GM21825 (cell line): ENCODE data around the gene ARAP1.

ENCODE experiments used
- ATAC-seq: cut with Tn5 transposase; IDR thresholded peaks from one replicate; pipeline ENCODE4 v1.9.1; 2021; ENCODE audit warnings: mild to moderate bottlenecking, moderate library complexity; ENCODE audit not compliant: unreplicated experiment

Gene ARAP1

DNA sequence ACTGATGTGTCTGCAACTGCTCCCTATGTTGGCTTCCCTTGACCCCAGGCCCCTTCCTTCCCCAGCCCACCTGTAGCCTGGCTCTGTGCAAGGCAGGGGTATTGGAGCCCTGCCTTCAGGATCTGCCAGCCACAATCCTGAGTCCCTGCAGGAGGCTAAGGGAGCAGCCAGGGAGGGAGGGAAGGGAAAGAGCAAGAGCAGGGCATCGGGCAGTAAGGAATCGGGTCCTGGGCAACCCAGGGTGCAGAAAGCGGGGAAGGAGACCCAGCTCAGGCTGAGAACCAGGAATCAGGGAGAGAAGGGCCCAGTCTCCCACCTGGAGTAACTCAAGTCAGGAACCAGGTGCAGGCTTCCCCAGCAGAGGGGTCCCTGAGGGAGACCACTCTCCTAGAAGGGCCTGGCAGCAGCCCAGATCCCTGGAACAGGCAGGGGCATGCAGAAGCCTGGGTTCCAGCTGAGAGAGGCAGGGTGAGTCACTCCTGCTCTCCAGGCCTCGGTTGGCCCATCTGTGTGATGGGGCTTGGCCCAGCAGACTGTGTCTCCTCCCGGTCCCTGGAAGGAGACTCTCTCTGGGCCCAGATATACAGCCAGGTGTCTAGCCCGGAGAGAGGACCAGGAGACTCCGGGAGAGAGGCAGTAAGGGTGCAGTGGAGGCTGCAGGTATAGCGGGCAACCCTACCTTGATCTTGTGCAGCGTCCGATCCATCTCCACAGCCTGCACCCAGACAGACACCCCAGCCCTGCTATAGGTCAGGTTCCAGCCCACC is 28.3 kb upstream of the ARAP1 start:
- ATAC-seq = no peak

DNA sequence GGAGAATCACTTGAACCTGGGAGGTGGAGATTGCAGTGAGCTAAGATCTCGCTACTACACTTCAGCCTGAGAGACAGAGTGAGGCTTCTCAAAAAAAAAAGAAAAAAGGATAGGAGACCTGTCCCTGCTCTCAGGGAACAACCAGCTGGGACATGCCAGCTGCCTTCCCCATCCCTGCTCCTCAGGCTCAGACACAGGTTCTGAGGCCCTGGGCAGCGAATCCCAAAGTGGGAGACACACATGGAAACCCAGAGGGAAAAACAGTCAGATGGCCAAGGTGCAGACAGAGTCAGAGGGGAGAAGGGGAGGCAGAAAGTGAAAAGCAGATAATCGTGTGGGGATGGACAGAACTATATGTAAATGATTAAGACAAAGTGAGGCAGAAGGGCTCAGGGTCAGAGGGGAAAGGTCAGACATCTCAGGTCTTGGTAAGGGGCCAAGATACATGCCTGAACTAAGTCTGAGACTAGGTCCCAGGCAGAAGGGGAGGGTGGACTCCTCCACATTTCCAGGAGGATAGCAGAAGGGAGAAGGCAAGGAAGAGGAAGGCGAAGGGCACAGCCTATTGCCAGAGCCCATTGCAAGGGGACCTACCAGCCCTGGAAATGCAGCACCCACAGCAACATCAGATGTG is 27.4 kb upstream of the ARAP1 start:
- no peak for ATAC-seq

DNA sequence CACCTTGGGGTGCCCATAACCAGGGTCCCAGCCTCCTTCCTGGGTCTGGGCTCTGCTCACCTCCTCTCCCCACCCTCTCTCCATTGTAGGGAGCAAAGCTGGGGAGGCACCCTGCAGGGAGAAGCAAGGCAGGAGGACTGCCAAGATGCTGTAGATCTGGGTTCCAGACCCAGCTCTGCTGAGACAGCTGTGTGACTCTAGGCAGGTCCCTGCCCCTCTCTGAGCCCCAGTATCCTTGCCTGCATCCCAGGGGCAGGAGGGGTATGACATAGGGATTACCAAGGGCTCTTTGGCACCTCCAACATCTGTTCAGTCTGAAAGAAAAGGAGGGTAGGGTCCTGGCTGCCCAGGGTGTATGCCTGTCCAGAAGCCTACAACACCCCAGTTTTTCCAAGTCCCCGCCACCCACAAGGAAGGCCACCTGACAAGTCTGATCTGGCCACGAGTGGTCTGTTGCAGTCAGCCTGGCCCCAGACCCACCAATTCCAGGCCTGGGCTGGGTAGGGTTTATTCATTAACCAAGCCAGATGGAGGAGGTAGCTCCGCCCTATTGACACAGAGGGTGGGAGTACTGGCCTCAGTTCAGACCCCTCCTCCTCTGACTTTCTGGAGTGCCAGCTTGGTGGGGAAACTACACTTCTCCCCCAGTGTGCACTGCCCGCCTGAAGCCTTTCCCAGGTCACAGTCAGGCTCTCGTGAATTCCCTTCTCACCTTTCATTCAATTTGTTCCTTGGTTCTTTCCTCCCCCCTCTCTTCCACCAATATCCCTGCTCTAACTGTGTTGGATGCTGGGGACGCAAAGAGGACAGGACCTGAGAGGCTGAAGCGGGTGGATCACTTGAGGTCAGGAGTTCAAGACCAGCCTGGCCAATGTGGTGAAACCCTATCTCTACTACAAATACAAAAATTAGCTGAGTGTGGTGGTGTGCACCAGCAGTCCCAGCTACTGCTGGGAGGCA is 26.6 kb upstream of the ARAP1 start:
- no peak for ATAC-seq

DNA sequence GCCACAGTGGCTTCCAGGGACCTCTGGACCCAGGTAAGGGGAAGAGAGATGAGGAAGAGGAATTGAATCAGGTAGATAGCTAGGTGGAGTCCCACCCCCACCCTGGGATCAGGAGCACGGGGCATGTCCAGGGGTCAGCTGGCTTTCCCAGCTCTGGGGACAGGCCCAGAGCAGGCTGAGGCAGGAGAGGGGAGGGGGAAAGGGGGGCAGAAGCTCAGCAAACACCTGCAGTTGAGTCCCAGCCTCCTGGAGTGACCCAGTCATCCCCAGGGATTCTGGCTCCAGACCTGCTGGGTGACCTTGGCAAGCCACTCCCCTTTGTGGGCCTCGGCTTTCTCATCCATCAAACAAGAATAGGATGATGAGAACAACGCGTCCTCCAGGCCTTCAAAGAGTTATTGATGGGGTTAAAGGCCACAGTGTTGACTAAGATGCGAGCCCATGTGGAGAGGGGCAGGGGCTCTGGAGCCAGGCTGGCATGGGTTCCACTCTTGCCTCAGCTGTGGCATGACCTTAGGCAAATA is 25.6 kb upstream of the ARAP1 start:
- ATAC-seq = no peak

DNA sequence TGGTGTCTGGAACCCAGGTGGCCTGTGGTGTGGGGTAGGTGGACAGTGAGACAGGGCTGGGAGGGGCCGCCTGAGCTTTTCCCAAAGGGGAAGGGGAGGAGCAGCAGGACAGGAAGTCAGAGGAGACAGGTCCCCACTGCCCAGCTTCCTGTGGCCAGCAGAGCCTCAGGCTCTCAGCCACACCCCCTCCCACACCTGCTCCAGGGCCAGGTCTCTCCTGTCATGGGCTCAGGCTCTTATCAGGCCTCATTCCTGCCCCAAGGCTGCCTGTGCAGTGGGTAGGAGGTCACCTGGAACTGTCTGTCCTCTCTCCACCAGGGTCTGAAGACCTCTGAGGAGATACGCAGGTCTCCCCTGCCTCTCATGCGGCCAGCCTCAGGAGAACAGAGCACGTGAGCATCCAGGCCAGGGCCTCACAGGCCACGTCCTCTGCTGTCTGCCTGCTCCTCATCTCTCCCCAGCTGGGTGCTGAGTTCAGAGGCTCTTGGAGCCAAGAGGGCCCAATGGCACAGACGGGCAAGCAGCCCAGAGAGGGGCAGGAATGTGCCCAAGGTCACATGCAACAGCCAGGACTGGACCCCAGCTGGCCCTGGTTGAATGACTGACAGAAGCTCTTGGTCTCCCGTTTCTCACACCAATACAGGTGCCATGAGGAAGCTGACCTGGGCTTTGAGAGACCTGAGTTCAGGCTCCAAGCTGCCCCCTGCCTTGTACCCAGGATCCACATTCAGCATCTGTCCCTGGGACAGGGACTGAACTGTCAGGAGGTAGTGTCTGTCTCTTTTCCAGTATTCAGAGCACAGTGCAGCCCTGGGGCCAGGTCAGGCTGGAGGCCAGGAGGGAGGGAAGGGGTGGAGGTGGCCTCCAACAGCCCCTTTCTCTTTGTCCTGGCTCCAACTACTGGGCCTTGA is 24.9 kb upstream of the ARAP1 start:
- no peak for ATAC-seq

DNA sequence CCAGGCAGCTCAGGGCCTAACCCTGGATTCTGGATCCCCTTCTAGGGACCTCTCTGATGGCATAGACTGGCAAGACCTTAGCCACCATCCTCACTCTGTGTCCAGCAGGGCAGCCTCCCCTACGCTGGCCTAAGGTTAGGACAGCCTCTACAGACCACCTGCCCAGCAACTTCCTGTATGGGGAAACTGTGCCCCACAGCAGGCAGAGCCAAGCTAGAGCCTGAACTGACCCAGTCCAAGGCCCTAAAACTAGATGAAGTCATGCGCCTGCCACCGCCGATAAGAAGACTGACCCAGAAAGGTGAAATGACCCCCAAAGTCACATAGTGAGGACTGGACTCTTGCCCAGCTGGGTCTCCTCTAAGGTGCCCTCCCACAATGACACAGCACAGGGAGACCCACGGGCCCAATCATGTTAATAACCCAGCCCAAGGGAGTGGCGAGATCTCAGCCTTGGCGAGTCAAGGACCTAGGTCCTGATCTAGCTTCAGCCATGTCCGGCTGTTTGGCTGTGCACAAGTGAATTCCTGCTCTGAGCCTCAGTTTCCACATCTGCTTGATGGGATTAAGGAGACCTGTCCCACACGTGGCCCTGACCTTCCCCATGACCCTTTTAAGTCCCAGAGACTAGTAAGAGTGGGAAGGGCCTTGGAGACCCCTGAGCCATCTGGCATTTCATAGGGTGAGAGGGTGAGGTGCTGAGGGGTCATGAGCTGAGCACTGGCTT is 24.1 kb upstream of the ARAP1 start:
- ATAC-seq = no peak

DNA sequence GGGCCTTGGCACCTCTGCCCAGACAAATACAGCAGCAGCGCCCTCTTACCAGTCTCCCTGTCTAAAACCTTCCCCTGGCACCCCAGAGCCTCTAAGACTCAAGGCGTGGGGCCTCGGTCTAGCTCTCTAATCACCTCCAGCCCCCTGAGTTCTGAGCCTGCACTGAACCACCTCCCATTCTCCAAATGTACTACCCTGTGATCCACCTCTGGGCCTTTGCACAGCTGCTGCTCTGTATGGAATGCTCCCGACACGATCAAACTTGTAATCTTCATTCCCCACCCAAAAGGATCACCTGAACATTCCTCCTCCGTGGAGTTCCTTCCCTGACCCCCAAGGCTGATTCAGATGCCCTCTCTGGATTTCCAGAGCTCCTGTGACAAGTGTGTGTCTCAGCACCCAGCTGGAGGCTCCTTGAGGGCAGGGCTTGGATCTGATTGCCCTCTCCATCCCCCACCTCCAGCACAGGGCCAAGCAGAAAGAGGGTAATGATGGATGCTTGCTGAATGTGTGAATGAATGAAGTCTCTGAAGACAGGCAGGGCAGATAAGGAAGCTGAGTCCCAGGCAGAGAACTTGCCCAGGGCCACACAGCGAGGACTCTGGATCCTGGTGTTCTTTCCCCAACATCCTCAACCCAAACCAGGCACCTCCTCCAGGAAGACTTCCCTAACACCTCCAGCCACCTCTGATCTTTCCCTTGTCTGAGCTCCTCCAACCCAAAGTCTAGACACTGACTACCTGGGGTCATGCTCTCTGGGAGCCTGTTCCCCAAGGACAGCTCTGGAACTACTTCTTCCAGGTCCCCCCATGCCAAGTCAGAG is 23.3 kb upstream of the ARAP1 start:
- no peak for ATAC-seq

DNA sequence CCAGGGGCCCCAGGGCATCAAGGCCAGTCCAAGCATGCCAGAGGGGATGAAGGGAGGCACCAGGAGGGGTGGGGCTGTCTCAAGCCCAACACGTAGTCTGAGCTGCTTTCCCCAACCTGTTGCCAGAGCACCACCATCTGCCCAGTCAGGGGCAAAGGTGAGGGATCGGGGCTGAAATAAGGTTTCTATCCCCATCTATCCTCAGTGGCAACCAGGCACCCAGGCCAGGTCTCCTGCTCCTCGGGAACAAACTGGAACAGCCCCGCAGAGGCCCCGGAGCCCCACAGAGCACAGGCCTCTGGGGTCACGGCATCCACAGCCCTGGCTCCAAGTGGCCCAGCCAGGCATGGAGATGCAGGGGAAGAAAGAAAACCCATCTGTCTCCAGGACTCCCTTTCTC is 22.3 kb upstream of the ARAP1 start:
- ATAC-seq = no peak

DNA sequence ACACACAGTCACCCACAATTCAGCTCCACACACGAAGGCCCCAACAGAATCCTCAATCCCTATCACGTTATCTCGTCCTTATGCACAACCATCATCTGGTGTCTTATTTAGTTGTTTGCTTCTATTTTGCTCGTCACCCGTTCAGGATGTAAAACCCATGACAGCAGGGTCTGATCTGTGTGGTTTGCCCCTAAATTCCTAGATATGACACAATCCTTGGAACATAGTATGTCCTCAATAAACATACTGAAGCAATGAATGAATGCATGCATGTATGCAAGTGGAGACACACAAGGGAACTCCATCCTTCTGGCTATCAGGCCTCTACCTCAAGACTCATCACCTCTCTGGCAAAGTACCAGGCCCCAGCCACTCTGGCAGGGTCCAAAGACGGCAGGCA is 21.5 kb upstream of the ARAP1 start:
- ATAC-seq = no peak

DNA sequence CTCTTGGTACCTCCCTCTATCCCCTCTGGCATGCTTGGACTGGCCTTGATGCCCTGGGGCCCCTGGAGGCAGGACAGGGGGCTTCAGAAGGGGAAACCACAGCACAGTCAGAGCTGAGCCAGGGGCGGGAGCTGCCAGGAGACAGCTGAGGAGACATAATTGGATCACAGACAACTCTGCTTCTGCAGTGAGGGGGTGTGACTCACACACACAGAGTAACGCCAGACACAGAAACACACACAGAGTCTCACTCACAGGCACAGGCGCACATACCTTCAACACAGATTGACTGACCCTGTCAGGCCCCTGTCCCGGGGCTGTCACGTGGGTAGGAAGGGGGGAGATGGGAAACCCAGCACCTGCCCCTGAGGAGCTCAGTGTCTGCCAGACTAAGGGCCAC is 21.1 kb upstream of the ARAP1 start:
- no peak for ATAC-seq

DNA sequence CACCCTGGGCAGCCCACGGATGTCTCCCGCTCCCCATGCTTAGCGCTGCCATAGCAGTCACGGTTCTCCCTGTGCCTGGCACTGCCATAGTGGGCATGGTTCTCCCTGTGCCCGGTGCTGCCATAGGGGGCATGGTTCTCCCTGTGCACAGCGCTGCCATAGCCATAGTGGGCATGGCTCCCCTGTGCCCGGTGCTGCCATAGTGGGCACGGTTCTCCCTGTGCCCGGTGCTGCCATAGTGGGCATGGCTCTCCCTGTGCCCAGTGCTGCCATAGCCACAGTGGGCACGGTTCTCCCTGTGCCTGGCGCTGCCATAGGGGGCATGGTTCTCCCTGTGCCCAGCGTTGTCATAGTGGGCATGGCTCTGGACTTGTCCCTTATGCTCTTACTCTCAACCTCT is 19.9 kb upstream of the ARAP1 start:
- no peak for ATAC-seq

DNA sequence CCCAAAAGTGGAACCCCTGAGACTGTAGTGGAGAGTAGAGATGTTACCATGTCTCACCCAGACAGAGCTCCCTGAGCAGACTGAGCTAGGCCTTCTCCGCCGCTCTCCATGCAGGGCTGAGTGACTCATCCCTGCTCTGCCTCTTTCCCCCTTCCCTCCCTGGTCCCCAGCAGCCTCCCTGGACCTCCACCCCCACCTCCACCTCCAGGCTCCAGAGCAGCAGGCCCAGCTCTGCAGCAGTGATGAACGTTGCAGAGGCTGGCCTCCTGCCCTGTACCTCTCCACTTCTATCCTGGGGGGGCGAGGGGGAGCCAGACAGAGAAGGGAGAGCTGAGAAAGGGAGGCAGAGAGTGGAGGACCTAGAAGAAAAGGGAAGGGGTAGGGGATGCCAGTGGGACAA is 19.3 kb upstream of the ARAP1 start:
- ATAC-seq = no peak

DNA sequence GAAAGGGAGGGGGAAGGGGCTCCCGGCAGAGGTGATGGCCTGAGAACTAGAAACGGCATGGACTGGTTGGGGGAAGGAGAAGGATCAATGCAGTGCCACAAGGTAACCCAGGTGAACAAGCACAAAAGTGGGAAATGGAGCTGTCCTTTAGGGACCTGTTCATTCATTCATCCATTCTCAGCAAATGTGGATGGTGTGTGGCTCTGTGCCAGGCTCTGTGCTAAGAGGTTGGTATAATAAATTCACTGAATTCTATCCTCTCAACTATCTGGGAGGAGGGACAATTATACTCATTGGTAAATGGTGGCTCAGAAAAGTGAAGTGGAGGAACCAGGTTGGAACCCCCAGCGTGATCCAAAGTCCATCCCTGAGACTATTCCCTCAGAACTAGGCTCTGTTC is 18.6 kb upstream of the ARAP1 start:
- no peak for ATAC-seq

DNA sequence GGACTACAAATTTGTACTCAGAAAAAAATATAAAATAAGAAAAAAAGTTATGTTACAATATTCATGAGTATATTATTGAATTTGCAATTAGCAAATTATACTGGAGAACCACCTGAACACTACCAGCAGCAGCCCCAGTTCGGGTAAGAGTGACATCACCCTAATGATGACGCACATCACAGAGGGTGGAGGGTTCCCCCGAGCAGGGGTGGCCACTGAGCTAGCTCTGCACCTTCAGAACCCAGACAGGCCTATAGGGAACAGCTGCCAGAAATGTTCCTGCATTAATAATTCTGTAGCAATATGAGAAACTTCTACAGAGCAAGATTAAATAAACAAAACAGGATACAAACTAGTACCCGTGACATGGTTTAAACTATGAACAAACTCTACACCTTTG is 17.5 kb upstream of the ARAP1 start:
- no peak for ATAC-seq

DNA sequence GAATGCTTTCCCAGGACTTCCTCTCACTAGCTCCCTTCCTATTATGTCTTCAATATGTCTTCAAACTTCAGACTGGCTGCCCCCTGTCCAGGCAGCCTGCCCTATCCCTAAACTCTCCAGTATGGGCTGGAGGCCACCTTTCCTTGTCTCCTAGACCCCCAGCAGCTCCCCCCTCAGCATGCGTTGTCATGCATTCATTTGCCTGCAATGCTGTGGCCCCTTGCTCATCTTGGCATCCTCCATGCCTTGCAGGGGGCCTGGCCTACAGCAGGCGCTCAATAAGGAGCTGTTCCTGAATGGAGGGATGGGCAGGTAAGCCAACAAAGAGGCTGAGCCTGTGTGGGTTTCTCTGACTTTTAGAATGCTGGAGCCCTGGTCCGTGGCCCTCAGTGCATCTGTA is 16.4 kb upstream of the ARAP1 start:
- no peak for ATAC-seq

DNA sequence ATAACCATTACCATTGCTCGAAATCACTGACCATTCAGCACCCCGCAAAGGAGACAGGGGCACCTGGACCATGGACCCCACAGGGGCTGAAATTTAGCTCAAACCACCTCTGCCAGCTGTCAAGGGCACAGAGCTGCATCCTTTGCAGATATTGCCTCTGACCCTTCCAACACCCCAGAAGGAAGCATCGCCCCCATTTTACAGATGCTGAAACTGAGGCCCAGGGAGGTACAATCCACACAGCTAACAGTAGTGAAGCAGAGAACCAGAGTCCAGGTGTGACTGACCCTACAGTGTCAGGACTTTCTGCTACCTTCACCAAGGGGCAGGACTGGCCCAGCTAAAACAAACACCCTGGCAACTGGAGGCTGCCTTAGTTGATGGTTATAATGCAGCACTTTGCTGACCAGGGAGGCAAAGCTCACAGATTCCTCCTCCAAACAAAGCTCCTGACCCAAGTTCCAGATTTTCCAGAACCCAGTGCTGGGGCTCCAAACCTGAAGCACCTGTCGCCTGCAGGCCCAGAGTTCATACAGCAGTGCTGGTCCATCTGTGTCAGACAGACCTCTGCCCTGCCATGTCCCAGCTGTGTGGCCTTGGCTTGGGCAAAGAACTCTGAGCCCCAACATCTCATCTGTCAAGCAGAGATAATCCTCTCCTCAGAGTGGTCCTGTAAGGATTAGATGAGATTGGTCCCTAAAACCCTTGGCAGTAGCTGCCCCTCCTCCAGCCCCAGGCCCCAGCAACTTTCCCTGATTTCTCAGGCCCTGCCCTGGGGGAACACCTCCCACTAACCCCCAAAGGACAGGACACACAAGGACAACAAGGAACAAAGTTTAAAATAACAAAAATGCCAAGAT is 15.2 kb upstream of the ARAP1 start:
- ATAC-seq = no peak

DNA sequence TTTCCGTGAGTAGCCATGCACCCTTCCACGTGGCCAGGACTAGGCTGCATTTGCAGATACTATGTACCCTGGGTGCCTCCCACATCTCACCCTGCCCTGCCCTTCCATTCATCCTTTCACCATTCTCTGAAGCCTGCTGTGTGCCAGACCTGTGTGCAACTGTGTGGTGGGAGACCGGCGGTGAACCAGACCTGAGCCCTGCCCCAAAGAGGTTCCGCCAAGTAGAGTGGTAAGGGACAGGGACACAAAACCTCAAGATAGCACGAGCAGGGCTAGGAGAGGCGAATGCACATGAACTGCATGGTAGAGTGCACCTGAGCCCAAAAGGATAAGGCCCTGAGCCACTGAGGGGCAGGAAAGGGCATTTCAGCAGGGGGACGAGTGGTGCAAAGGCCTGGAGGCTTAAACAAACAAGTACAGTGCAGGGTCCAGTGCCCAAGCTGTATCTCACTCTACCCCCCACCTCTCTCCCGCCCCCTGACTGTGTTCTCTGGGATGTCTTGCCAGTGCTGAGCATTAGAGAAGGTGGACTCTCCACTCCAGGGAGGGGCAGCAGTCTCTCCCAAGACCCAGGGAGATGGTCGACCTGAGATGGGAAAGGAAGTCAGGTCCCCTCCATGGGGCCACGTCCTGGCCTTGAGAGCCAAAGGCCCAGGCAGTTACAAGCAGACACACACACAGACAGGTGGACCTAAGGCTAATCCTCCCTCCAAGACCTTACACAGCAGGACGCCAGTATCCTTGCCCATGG is 14.1 kb upstream of the ARAP1 start:
- ATAC-seq = no peak
